Mesodermal cell (in vitro differentiated cells): ENCODE results near the gene GABRP. TPM values are rescaled to one million over a fixed set of nuclear protein-coding genes. Genes with fewer than 3 reads are reported as not detected.

Experiments used
- H3K27ac ChIP-seq: 2 replicates; pipeline ENCODE4 v1.7.0; 2013; ENCODE audit warnings: mild to moderate bottlenecking, low read depth, low read length, moderate library complexity; ENCODE audit not compliant: severe bottlenecking
- H3K36me3 ChIP-seq: 2 replicates; pipeline ENCODE4 v1.7.1; 2013; ENCODE audit warnings: mild to moderate bottlenecking, low read length, moderate library complexity; ENCODE audit not compliant: control insufficient read depth, insufficient read depth
- H3K4me1 ChIP-seq: one replicate; pipeline ENCODE4 v1.7.1; 2013; ENCODE audit warnings: mild to moderate bottlenecking, low read length; ENCODE audit not compliant: insufficient read depth, control insufficient read depth, poor library complexity, severe bottlenecking
- H3K4me3 ChIP-seq: 2 replicates; pipeline ENCODE4 v1.7.0; 2013; ENCODE audit warnings: low read length, control low read depth, mild to moderate bottlenecking; ENCODE audit not compliant: insufficient read depth, poor library complexity, severe bottlenecking; ENCODE audit errors: extremely low read depth
- H3K9me3 ChIP-seq: 2 replicates; pipeline ENCODE4 v1.7.1; 2013; ENCODE audit warnings: mild to moderate bottlenecking, low read length, moderate library complexity; ENCODE audit not compliant: control insufficient read depth
- WGBS, 2 experiments: methylation state at CpG; one replicate each; pipeline ENCODE4 v1.1.5; 2013; ENCODE audit warnings: missing lambda C conversion rate in 2 of 2; ENCODE audit not compliant: insufficient coverage in 2 of 2; 5-methylcytosine and 5-hydroxymethylcytosine counted together
- polyA plus RNA-seq, 2 experiments: library from polyadenylated mRNA; stranded (reverse); fragments of 50-300 nt; gene quantifications; one replicate each; pipeline ENCODE4 v1.2.3, GENCODE V29; 2013

Gene GABRP
- polyA plus RNA-seq (2013, experiment 1 of 2), result 3.0 TPM
- polyA plus RNA-seq (2013, experiment 2 of 2), result 2.3 TPM

- Histone ChIP-seq H3K4me1 (no peaks in the 10 kb centered on the region), H3K4me3 (no peak within 1 kb of the TSS), H3K36me3 (no peaks in the 10 kb centered on the region), H3K9me3 (no peaks in the 10 kb centered on the region), H3K27ac (no peak within 1 kb of the TSS)
- 78 to 84% methylated on average over 6 to 12 of the region's 14 CpGs for WGBS, 2 experiments
Measured at GRCh38 chr5:170783498-170784247, at the start of gene GABRP. GABRP (plus strand) TSS chr5:170783725; CDS start chr5:170788616, 4,891 bp downstream.

- Histone ChIP-seq H3K27ac (no peak overlapping the region), H3K9me3 (peaks cover 6% of the 10 kb centered on the region), H3K4me1 (no peaks in the 10 kb centered on the region), H3K4me3 (no peak overlapping the region), H3K36me3 (no peaks in the 10 kb centered on the region)
- WGBS, 2 experiments, result 28% methylated on average over 2 of the region's 3 CpGs; no CpG with 5 or more reads in 1 of the 2 experiments
Measured at GRCh38 chr5:170736966-170737365, 46.6 kb upstream of the GABRP start.

GRCh38 chr5:170737591-170737990 lies 45.9 kb upstream of the GABRP start:
- Histone ChIP-seq H3K4me1 (no peaks in the 10 kb centered on the region), H3K9me3 (peaks cover 6% of the 10 kb centered on the region), H3K36me3 (no peaks in the 10 kb centered on the region), H3K27ac (no peak overlapping the region), H3K4me3 (no peak overlapping the region)
- WGBS, 2 experiments, result no CpG with 5 or more reads among the region's 1 CpG

GRCh38 chr5:170738840-170739239 lies 44.7 kb upstream of the GABRP start:
- WGBS, 2 experiments, result 50% methylated on average over 1 of the region's 3 CpGs; no CpG with 5 or more reads in 1 of the 2 experiments
- Histone ChIP-seq H3K9me3 (peaks cover 6% of the 10 kb centered on the region), H3K27ac (no peak overlapping the region), H3K36me3 (no peaks in the 10 kb centered on the region), H3K4me1 (no peaks in the 10 kb centered on the region), H3K4me3 (no peak overlapping the region)

GRCh38 chr5:170739446-170739845 lies 44.1 kb upstream of the GABRP start:
- no peaks in the 10 kb centered on the region for H3K36me3 ChIP-seq
- peaks cover 6% of the 10 kb centered on the region for H3K9me3 ChIP-seq
- 89 to 95% methylated on average over 3 to 4 of the region's 4 CpGs for WGBS, 2 experiments
- H3K27ac ChIP-seq, result no peak overlapping the region
- no peaks in the 10 kb centered on the region for H3K4me1 ChIP-seq
- H3K4me3 ChIP-seq, result no peak overlapping the region

GRCh38 chr5:170740551-170741205 lies 42.8 kb upstream of the GABRP start:
- Histone ChIP-seq H3K27ac (no peak overlapping the region), H3K4me3 (no peak overlapping the region), H3K4me1 (peaks cover 5% of the 10 kb centered on the region), H3K9me3 (peaks cover 1% of the 10 kb centered on the region), H3K36me3 (no peaks in the 10 kb centered on the region)
- 78 to 93% methylated on average over 1 to 3 of the region's 3 CpGs for WGBS, 2 experiments

- no peak overlapping the region for H3K4me3 ChIP-seq
- peaks cover 5% of the 10 kb centered on the region for H3K4me1 ChIP-seq
- H3K36me3 ChIP-seq, result no peaks in the 10 kb centered on the region
- 94 to 98% methylated on average over 4 to 6 of the region's 8 CpGs for WGBS, 2 experiments
- no peaks in the 10 kb centered on the region for H3K9me3 ChIP-seq
- H3K27ac ChIP-seq, result no peak overlapping the region
Measured at GRCh38 chr5:170741801-170742200, 41.7 kb upstream of the GABRP start.

- peak overlapping the region; percentile 16 for H3K4me3 ChIP-seq
- 8 to 9% methylated on average over 6 to 10 of the region's 12 CpGs for WGBS, 2 experiments
- no peaks in the 10 kb centered on the region for H3K36me3 ChIP-seq
- H3K9me3 ChIP-seq, result no peaks in the 10 kb centered on the region
- no peak overlapping the region for H3K27ac ChIP-seq
- peaks cover 5% of the 10 kb centered on the region for H3K4me1 ChIP-seq
Measured at GRCh38 chr5:170743876-170744212, 39.7 kb upstream of the GABRP start.

GRCh38 chr5:170745481-170746071 lies 37.9 kb upstream of the GABRP start:
- no peak overlapping the region for H3K4me3 ChIP-seq
- 61 to 82% methylated on average over 4 to 8 of the region's 12 CpGs for WGBS, 2 experiments
- H3K4me1 ChIP-seq, result peaks cover 5% of the 10 kb centered on the region
- no peaks in the 10 kb centered on the region for H3K9me3 ChIP-seq
- H3K36me3 ChIP-seq, result no peaks in the 10 kb centered on the region
- H3K27ac ChIP-seq, result peak overlapping the region; percentile 64

GRCh38 chr5:170746075-170746960 lies 37.2 kb upstream of the GABRP start:
- 75 to 85% methylated on average over 9 to 10 of the region's 14 CpGs for WGBS, 2 experiments
- Histone ChIP-seq H3K36me3 (no peaks in the 10 kb centered on the region), H3K9me3 (no peaks in the 10 kb centered on the region), H3K4me1 (peaks cover 5% of the 10 kb centered on the region), H3K27ac (peak overlapping the region; percentile 64), H3K4me3 (no peak overlapping the region)
